Fibroblast of skin of back (primary cell): ENCODE results near the gene NSG2.
A peak's percentile ranks its signal among the peaks of the same experiment; 100 is the strongest.

Experiments
- DNase-seq: peaks from one replicate; pipeline ENCODE4 v3.0.0-alpha.2; 2013

NSG2 gene

GRCh38 chr5:174155281-174155680, 109.8 kb downstream of the NSG2 start:
- peak; percentile 63 for DNase-seq

- no peak for DNase-seq
These were observed 110.2 kb downstream of the NSG2 start for GRCh38 chr5:174155706-174156105.

GRCh38 chr5:174157048-174157447, 111.5 kb downstream of the NSG2 start:
- no peak for DNase-seq
